ENCODE results near the gene SMIM35. TPM values are rescaled to one million over a fixed set of nuclear protein-coding genes. Genes with fewer than 3 reads are reported as not detected.
A peak's percentile ranks its signal among the peaks of the same experiment; 100 is the strongest.

The SMIM35 gene
- polyA plus RNA-seq, 1 of the 3 experiments (the other 2 are of a cell fraction) = not detected

- peak; percentile 47; the same call in 1 of the 2 replicates for TF ChIP-seq FOSL2 (IDR thresholded peaks at IDR 0.05; ENCODE audit: borderline replicate concordance, low read depth)
- TF ChIP-seq USF2 (IDR thresholded peaks at IDR 0.05; ENCODE audit: borderline replicate concordance, low read depth, low read length) = no peak
- peak in 1 of 2 experiments; percentile 30; a peak in 1 of 4 replicates for TF ChIP-seq EP300 (IDR thresholded peaks at IDR 0.05; ENCODE audit: borderline replicate concordance in 1 of 2, low read depth in 1 of 2, low read length in 1 of 2)
- TF ChIP-seq NRF1 (IDR thresholded peaks at IDR 0.05; ENCODE audit: low read depth, low read length) = no peak
- TF ChIP-seq SMC3 (IDR thresholded peaks at IDR 0.05; ENCODE audit: low read depth, low read length) = no peak
- TF ChIP-seq MEF2A (IDR thresholded peaks at IDR 0.05; ENCODE audit: borderline replicate concordance, low read depth) = no peak
- TF ChIP-seq CTCF (IDR thresholded peaks at IDR 0.05) = no peak
These were observed 22.5 kb upstream of the SMIM35 start (continued) for GRCh38 chr11:118109231-118109630.

DNA sequence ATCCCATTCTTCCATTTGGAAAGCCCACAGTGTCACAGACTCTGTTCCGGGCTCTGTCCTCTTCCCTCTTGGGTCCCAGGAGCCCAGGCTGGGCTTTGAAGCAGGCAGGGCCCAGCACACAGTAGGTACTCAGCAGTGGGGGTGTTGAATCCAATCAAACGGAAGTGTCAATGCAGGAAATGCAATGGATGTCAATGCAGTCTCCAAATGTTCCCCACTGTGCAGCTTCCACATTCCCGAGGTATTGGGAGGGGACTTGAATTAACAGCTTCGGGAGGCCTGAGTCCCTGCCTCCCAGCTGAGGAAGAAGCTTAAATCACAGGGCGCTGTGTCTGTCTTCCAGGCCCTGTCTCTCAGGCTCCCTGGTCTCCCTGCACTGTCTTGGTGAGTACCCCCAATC is 21.8 kb upstream of the SMIM35 start:
- Histone ChIP-seq H3K4me2 (no peak overlapping the region), H3K79me2 (ENCODE audit: insufficient read depth) (no peaks in the 10 kb centered on the region), H3K9me3 (no peaks in the 10 kb centered on the region), H3K27me3 (ENCODE audit: insufficient read depth) (no peaks in the 10 kb centered on the region), H3K9ac (no peak overlapping the region), H2AFZ (ENCODE audit: low read depth) (no peak overlapping the region), H3K4me1 (ENCODE audit: control insufficient read depth in 1 of 2, insufficient read depth in 2 of 2, low read depth in 1 of 2, low read length in 1 of 2) (no peaks in the 10 kb centered on the region), H3K9me2 (no peaks in the 10 kb centered on the region), H4K20me1 (ENCODE audit: insufficient read depth) (no peaks in the 10 kb centered on the region), H3F3A (replicated peaks; ENCODE audit: insufficient read depth) (no peaks in the 10 kb centered on the region), H3K36me3 (replicated peaks in 1 of 2; ENCODE audit: control insufficient read depth in 1 of 2, insufficient read depth in 2 of 2, low read length in 1 of 2) (no peaks in the 10 kb centered on the region), H3K4me3 (ENCODE audit: low read depth in 2 of 2, low read length in 1 of 2) (no peak overlapping the region), H3K27ac (ENCODE audit: low read depth in 2 of 2, low read length in 1 of 2) (no peak overlapping the region)
- CTCF ChIA-PET = interaction anchor here (0.6 to 0.8 kb wide), 2 partner anchors 10 to 270 kb away, joined by 3 read pairs; no protein-coding TSS in a partner anchor
- POLR2A ChIA-PET = no interaction called here
- no peak for DNase-seq
- TF ChIP-seq FOSL2 (IDR thresholded peaks at IDR 0.05; ENCODE audit: borderline replicate concordance, low read depth) (no peak), RXRA (IDR thresholded peaks at IDR 0.05; ENCODE audit: borderline replicate concordance, low read depth) (no peak), GABPA (IDR thresholded peaks at IDR 0.05; ENCODE audit: low read depth) (no peak)
- TF ChIP-seq, protein P1, sequence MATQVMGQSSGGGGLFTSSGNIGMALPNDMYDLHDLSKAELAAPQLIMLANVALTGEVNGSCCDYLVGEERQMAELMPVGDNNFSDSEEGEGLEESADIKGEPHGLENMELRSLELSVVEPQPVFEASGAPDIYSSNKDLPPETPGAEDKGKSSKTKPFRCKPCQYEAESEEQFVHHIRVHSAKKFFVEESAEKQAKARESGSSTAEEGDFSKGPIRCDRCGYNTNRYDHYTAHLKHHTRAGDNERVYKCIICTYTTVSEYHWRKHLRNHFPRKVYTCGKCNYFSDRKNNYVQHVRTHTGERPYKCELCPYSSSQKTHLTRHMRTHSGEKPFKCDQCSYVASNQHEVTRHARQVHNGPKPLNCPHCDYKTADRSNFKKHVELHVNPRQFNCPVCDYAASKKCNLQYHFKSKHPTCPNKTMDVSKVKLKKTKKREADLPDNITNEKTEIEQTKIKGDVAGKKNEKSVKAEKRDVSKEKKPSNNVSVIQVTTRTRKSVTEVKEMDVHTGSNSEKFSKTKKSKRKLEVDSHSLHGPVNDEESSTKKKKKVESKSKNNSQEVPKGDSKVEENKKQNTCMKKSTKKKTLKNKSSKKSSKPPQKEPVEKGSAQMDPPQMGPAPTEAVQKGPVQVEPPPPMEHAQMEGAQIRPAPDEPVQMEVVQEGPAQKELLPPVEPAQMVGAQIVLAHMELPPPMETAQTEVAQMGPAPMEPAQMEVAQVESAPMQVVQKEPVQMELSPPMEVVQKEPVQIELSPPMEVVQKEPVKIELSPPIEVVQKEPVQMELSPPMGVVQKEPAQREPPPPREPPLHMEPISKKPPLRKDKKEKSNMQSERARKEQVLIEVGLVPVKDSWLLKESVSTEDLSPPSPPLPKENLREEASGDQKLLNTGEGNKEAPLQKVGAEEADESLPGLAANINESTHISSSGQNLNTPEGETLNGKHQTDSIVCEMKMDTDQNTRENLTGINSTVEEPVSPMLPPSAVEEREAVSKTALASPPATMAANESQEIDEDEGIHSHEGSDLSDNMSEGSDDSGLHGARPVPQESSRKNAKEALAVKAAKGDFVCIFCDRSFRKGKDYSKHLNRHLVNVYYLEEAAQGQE (IDR thresholded peaks at IDR 0.05; ENCODE audit: low read depth, low read length) = no peak
- TF ChIP-seq, protein P2, sequence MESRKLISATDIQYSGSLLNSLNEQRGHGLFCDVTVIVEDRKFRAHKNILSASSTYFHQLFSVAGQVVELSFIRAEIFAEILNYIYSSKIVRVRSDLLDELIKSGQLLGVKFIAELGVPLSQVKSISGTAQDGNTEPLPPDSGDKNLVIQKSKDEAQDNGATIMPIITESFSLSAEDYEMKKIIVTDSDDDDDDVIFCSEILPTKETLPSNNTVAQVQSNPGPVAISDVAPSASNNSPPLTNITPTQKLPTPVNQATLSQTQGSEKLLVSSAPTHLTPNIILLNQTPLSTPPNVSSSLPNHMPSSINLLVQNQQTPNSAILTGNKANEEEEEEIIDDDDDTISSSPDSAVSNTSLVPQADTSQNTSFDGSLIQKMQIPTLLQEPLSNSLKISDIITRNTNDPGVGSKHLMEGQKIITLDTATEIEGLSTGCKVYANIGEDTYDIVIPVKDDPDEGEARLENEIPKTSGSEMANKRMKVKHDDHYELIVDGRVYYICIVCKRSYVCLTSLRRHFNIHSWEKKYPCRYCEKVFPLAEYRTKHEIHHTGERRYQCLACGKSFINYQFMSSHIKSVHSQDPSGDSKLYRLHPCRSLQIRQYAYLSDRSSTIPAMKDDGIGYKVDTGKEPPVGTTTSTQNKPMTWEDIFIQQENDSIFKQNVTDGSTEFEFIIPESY (IDR thresholded peaks at IDR 0.05; ENCODE audit: borderline replicate concordance, low read depth) = no peak
- TF ChIP-seq, protein P3, sequence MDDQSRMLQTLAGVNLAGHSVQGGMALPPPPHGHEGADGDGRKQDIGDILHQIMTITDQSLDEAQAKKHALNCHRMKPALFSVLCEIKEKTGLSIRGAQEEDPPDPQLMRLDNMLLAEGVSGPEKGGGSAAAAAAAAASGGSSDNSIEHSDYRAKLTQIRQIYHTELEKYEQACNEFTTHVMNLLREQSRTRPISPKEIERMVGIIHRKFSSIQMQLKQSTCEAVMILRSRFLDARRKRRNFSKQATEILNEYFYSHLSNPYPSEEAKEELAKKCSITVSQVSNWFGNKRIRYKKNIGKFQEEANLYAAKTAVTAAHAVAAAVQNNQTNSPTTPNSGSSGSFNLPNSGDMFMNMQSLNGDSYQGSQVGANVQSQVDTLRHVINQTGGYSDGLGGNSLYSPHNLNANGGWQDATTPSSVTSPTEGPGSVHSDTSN (IDR thresholded peaks at IDR 0.05) = no peak
- WGBS (ENCODE audit: low lambda C conversion rate) = 53% methylated on average over 5 of the region's 5 CpGs

Measured in SK-N-SH (cell line).